Endothelial cell of umbilical vein (primary cell): ENCODE results near the gene TRERF1.

Experiments
- EZH2 ChIP-seq: IDR thresholded peaks from 2 replicates; pipeline ENCODE4 v1.6.1; 2012; ENCODE audit warnings: borderline replicate concordance, low read depth, mild to moderate bottlenecking, moderate library complexity, low read length, inconsistent platforms; ENCODE audit not compliant: severe bottlenecking
- FOS ChIP-seq: IDR thresholded peaks from 2 replicates; pipeline ENCODE4 v1.6.1; 2011; ENCODE audit warnings: mild to moderate bottlenecking, low read length, moderate library complexity, borderline replicate concordance; ENCODE audit not compliant: insufficient read depth
- JUN ChIP-seq: IDR thresholded peaks from 2 replicates; pipeline ENCODE4 v1.6.1; 2011; ENCODE audit warnings: borderline replicate concordance, low read depth; ENCODE audit not compliant: insufficient read length, insufficient read depth
- POLR2A ChIP-seq: IDR thresholded peaks from 2 replicates; pipeline ENCODE4 v1.6.1; 2012; ENCODE audit warnings: low read depth, mild to moderate bottlenecking, control low read depth, low read length
- POLR2AphosphoS5 ChIP-seq: IDR thresholded peaks from 2 replicates; pipeline ENCODE4 v1.6.1; 2012; ENCODE audit warnings: low read depth, mild to moderate bottlenecking, control low read depth, low read length, moderate library complexity; ENCODE audit not compliant: insufficient read depth
- TF ChIP-seq, protein P1 (sequence below), 2 donors: IDR thresholded peaks; 1 replicate in 1 of 2; 2 replicates in 1 of 2; pipeline ENCODE4 v1.5.1; 2011; ENCODE audit warnings: low read length in 2 of 2, mild to moderate bottlenecking in 2 of 2, moderate library complexity in 2 of 2, control low read depth in 1 of 2, inconsistent platforms in 1 of 2, low read depth in 1 of 2; ENCODE audit not compliant: insufficient read depth in 1 of 2; ENCODE audit errors: extremely low read depth in 1 of 2

DNA sequence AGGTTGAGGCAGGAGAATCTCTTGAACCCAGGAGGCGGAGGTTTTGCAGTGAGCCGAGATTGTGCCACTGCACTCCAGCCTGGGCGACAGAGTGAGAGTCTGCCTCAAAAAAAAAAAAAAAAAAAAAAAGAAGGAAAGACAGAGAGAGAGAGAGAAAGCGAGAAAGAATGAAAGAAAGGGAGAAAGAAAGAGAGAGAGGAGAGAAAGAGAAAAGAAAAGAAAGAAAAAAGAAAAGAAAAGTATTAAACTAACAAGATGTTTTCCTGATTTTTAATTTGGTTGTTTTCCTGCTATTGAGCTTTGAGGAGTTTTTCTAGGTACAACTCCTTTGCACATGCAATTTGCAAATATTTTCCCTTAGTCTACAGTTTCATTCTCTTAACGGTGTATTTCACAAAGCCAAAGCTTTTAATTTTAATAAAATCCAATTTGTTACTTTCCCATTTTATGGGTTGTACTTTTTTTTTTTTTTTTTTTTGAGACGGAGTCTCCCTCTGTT is 10.8 kb upstream of the TRERF1 start:
- TF ChIP-seq, protein P1, sequence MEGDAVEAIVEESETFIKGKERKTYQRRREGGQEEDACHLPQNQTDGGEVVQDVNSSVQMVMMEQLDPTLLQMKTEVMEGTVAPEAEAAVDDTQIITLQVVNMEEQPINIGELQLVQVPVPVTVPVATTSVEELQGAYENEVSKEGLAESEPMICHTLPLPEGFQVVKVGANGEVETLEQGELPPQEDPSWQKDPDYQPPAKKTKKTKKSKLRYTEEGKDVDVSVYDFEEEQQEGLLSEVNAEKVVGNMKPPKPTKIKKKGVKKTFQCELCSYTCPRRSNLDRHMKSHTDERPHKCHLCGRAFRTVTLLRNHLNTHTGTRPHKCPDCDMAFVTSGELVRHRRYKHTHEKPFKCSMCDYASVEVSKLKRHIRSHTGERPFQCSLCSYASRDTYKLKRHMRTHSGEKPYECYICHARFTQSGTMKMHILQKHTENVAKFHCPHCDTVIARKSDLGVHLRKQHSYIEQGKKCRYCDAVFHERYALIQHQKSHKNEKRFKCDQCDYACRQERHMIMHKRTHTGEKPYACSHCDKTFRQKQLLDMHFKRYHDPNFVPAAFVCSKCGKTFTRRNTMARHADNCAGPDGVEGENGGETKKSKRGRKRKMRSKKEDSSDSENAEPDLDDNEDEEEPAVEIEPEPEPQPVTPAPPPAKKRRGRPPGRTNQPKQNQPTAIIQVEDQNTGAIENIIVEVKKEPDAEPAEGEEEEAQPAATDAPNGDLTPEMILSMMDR (IDR thresholded peaks at IDR 0.05; ENCODE audit: extremely low read depth in 1 of 2, insufficient read depth in 1 of 2, low read depth in 1 of 2, low read length in 2 of 2), result no peak
- no peak for TF ChIP-seq JUN
- no peak for TF ChIP-seq EZH2
- TF ChIP-seq POLR2AphosphoS5, result no peak
- TF ChIP-seq FOS, result no peak
- TF ChIP-seq POLR2A, result no peak
